ENCODE results near the gene GLI3.

DNA sequence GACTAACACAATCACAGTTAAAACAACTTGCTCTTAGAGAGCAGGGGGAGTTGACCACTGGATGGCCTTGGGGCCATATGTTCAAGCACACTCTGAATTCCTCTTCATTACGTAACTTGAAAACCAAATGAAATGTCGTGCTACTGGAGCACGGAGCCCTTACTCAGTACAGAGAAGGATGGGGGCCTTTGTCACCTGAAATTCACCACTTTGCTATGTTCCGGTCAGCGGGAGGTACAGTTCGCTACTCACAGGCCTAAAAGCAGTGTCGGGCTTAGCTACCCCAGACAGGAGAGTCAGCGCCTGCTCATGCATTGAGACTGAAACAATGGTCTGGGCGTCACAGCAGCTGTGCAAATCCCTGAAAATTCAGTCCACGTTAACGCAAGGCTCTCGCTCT, 39.6 kb downstream of the GLI3 start:
- no peak for TF ChIP-seq YY1 (IDR thresholded peaks at IDR 0.05; ENCODE audit: insufficient read depth, insufficient read length)
- TF ChIP-seq ZNF274 (IDR thresholded peaks at IDR 0.05; ENCODE audit: low read depth, low read length) = no peak
